ENCODE measurements around the gene CALD1.

Gene CALD1

GRCh38 chr7:134784251-134785049 lies 5.0 kb downstream of the CALD1 start:
- TF ChIP-seq ZFP3 (CRISPR knock-in tag; IDR thresholded peaks at IDR 0.05): no peak
- TF ChIP-seq TSHZ2 (CRISPR knock-in tag; IDR thresholded peaks at IDR 0.05): no peak
- ATAC-seq: no peak

GRCh38 chr7:134785842-134786241 lies 6.4 kb downstream of the CALD1 start:
- no peak for ATAC-seq

GRCh38 chr7:134787064-134787463 lies 7.6 kb downstream of the CALD1 start:
- no peak for ATAC-seq
- TF ChIP-seq RARB (CRISPR knock-in tag; IDR thresholded peaks at IDR 0.05) (no peak), TOX (CRISPR knock-in tag; IDR thresholded peaks at IDR 0.05; ENCODE audit: borderline replicate concordance) (peak; percentile 53; the same call in 1 of the 2 replicates)

More at GRCh38 chr7:134785842-134786241, 6.4 kb downstream of the CALD1 start:
- TF ChIP-seq ZC3H10 (CRISPR knock-in tag; IDR thresholded peaks at IDR 0.05) (no peak), PATZ1 (CRISPR knock-in tag; IDR thresholded peaks at IDR 0.05; ENCODE audit: borderline replicate concordance) (0 out of 2 replicates have a peak, but pooled peaks have one; percentile 27), CSRNP3 (CRISPR knock-in tag; IDR thresholded peaks at IDR 0.05) (no peak)

- TF ChIP-seq SNAI2 (CRISPR knock-in tag; IDR thresholded peaks at IDR 0.05): no peak
- TF ChIP-seq ZC3H10 (CRISPR knock-in tag; IDR thresholded peaks at IDR 0.05): no peak
- TF ChIP-seq ARNTL (CRISPR knock-in tag; IDR thresholded peaks at IDR 0.05; ENCODE audit: borderline replicate concordance, low read depth): no peak
- TF ChIP-seq CSRNP3 (CRISPR knock-in tag; IDR thresholded peaks at IDR 0.05): no peak
- no peak for TF ChIP-seq ZNF70 (CRISPR knock-in tag; IDR thresholded peaks at IDR 0.05)
- TF ChIP-seq PPARA (CRISPR knock-in tag; IDR thresholded peaks at IDR 0.05; ENCODE audit: borderline replicate concordance): no peak
- no peak for TF ChIP-seq ISL1 (CRISPR knock-in tag; IDR thresholded peaks at IDR 0.05)
- no peak for TF ChIP-seq POU6F1 (CRISPR knock-in tag; IDR thresholded peaks at IDR 0.05; ENCODE audit: borderline replicate concordance, low read depth)
- TF ChIP-seq PATZ1 (CRISPR knock-in tag; IDR thresholded peaks at IDR 0.05; ENCODE audit: borderline replicate concordance): no peak
- TF ChIP-seq GLIS3 (CRISPR knock-in tag; IDR thresholded peaks at IDR 0.05): no peak
- no peak for TF ChIP-seq OSR1 (CRISPR knock-in tag; IDR thresholded peaks at IDR 0.05)
- no peak for TF ChIP-seq TOX (CRISPR knock-in tag; IDR thresholded peaks at IDR 0.05; ENCODE audit: borderline replicate concordance)
- no peak for TF ChIP-seq CSDC2 (CRISPR knock-in tag; IDR thresholded peaks at IDR 0.05)
- TF ChIP-seq TCF4 (CRISPR knock-in tag; IDR thresholded peaks at IDR 0.05; ENCODE audit: borderline replicate concordance): no peak
- TF ChIP-seq CREB5 (CRISPR knock-in tag; IDR thresholded peaks at IDR 0.05; ENCODE audit: low read depth): no peak
- ATAC-seq: peak; percentile 0; the same call in 1 of the 3 replicates
Measured at GRCh38 chr7:134787720-134788119, 8.3 kb downstream of the CALD1 start.

Measured in SK-N-SH treated with all-trans-retinoic acid at 6 μM for 48 hours (cell line).